ENCODE measurements around the gene TPCN2. TPM values are rescaled to one million over a fixed set of nuclear protein-coding genes. Genes with fewer than 3 reads are reported as not detected.
A peak's percentile ranks its signal among the peaks of the same experiment; 100 is the strongest.

TPCN2 gene
- total RNA-seq, 3 donors from 2014 or later, result 19.5 to 37.4 (median 20.7) TPM

DNA sequence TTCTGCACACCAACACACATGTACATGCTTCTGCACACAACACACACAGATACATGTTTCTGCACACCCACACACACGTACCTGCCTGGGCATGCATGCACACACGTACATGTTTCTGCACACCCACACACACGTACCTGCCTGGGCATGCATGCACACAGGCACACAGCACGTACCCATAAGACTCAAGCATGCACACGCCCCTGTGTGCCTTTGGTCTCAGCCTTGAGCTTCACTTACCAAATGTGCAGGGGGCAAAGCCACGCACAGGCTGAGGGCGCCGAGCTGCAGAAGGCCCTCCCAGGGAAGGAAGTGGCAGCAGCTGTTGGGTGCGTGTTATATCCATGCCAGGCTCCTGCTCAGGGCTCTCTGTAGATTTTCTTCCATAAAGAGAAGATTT, 72.3 kb downstream of the TPCN2 start:
- Histone ChIP-seq H3K4me3 (no peak overlapping the region), H3K4me1 (ENCODE audit: low read depth) (peaks cover 19% of the 10 kb centered on the region), H3K36me3 (ENCODE audit: low read depth) (no peaks in the 10 kb centered on the region), H3K9me3 (no peaks in the 10 kb centered on the region)
- ATAC-seq (no peak), DNase-seq (peak in 1 of 3 donors; percentile 17)
- intact Hi-C loops (cut with DNase I, micrococcal nuclease), result no loop called here
- TF ChIP-seq CTCF (IDR thresholded peaks at IDR 0.05), result no peak

GRCh38 chr11:69121621-69122325, 73.0 kb downstream of the TPCN2 start:
- no peaks in the 10 kb centered on the region for H3K36me3 ChIP-seq (ENCODE audit: low read depth)
- no peak overlapping the region for H3K4me3 ChIP-seq
- ATAC-seq (no peak), DNase-seq (peak in 1 of 3 donors; percentile 43)
- H3K9me3 ChIP-seq, result no peaks in the 10 kb centered on the region
- TF ChIP-seq CTCF (IDR thresholded peaks at IDR 0.05), result no peak
- H3K4me1 ChIP-seq (ENCODE audit: low read depth), result peaks cover 19% of the 10 kb centered on the region
- intact Hi-C loops (cut with DNase I, micrococcal nuclease), result no loop called here

- no peak for DNase-seq
- no peak for TF ChIP-seq CTCF (IDR thresholded peaks at IDR 0.05)
- H3K4me1 ChIP-seq (ENCODE audit: low read depth), result peaks cover 19% of the 10 kb centered on the region
- H3K36me3 ChIP-seq (ENCODE audit: low read depth), result no peaks in the 10 kb centered on the region
- H3K4me3 ChIP-seq, result no peak overlapping the region
- no peaks in the 10 kb centered on the region for H3K9me3 ChIP-seq
- no peak for ATAC-seq
- intact Hi-C loops (cut with DNase I, micrococcal nuclease), result no loop called here
Measured at GRCh38 chr11:69122326-69122629, 73.5 kb downstream of the TPCN2 start.

DNA sequence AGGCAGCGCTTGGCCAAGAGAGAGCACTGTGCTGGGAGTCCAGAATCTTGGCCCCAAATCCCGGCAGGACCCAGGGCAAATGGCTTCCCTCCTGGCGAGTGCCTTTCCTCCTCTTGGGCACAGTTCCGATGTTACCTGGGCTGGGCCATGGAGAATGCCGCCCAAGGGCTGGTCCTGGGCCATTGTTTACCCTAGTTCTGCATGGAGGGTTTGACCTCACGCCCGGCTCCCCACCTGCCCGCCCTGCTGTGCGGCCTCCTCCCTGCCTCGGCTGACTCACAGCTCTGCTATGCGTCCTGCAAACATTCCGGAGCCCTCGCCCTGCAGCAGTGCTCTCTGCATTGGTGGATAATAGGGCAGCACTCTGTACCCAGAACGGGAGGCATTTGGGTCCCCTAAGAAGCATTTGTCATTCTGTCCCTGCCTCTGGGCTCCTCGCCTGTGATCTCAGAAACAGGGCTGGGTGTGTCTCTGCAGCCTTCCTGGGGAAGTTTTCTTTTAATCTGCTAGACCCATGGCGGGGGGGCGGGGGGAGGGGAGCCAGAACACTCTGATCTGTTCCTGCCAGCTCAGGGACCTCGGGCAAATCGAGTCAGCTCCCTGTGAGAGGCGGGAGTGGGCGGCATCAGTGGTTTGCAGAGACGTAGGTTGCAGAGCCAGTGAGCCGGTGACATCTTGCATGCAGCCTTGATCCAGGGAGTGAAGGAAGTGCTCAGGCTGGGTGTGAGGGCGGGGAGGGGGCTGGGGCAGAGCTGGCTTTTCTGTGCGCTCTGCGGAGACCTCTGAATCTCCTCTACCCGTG, 74.1 kb downstream of the TPCN2 start:
- ATAC-seq (peak; percentile 97), DNase-seq (peak; percentile 84 to 93 (median 90))
- Histone ChIP-seq H3K9me3 (peaks cover 2% of the 10 kb centered on the region), H3K4me3 (no peak overlapping the region), H3K36me3 (ENCODE audit: low read depth) (no peaks in the 10 kb centered on the region), H3K4me1 (ENCODE audit: low read depth) (peaks cover 19% of the 10 kb centered on the region)
- no peak for TF ChIP-seq CTCF (IDR thresholded peaks at IDR 0.05)
- intact Hi-C loops (cut with DNase I, micrococcal nuclease), result no loop called here

- no peak for ATAC-seq
- Histone ChIP-seq H3K36me3 (ENCODE audit: low read depth) (no peaks in the 10 kb centered on the region), H3K9me3 (peaks cover 8% of the 10 kb centered on the region), H3K4me1 (ENCODE audit: low read depth) (peaks cover 19% of the 10 kb centered on the region), H3K4me3 (no peak overlapping the region)
- DNase-seq, result peak in 2 of 3 donors; percentile 18 to 46
- intact Hi-C loops (cut with DNase I, micrococcal nuclease), result no loop called here
- TF ChIP-seq CTCF (IDR thresholded peaks at IDR 0.05), result no peak
Measured at GRCh38 chr11:69123593-69124545, 75.1 kb downstream of the TPCN2 start.

Data from mucosa of descending colon (tissue), 3 donors.